Hypothalamus (tissue), 51 donors: ENCODE data around the gene NPIPB12.
"Not testable (repeated sequence)": the region's sequence is repeated elsewhere in the genome, so short reads cannot be mapped to it uniquely, and the experiment has no call there.

Experiments used
- DNase-seq, 51 donors: peaks; one replicate each; lab custom pipeline; 2025; lab: John Stamatoyannopoulos, UW

The NPIPB12 gene

DNA sequence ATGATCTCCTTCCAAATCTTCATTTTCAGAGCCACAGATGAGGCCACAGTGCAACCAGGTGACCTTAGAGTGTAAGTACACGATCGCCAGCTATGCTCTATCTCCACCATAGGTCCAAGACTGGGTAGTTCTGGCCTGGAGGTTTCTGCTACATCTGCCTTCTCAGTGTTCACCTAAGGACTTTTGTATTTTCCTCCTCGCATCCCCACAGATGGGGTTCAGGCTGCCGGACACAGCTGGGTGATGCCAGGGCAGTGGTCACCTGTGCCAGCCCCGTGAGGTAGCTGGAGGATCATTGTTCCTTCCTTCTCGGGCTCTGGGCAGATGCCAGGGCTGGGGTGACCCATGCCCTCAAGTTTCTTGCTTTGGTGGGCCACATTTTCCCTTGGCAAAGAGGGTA, at the start of gene NPIPB12:
Gene NPIPB12 (minus strand): TSS at position 101 of the 400 bp plus-strand sequence.
- not testable (repeated sequence) for DNase-seq

GRCh38 chr16:29521520-29521919, 15.3 kb upstream of the NPIPB12 start:
- not testable (repeated sequence) for DNase-seq

GRCh38 chr16:29482276-29482675, 23.9 kb downstream of the NPIPB12 start:
- DNase-seq = not testable (repeated sequence)

GRCh38 chr16:29472065-29472464, 34.1 kb downstream of the NPIPB12 start:
- DNase-seq = not testable (repeated sequence)

DNA sequence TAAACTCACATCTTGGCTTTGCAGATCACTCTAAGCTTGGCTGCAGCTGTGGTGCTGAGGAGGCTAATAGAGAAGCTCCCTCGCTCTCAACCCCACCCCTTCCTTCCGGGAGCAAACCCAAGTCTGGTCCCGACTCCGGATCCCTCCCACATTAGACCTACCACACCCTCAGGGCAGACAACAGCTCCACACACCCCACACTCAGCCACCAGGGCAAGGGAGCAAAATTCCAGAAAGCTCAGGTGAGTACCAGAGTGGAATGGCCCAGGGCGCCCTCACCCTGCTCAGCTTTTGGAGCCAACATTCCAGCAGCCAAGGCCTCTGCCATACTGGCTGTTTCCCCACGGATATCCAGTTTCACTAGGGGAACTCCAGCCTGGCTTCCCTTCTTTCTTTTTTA, 36.5 kb downstream of the NPIPB12 start:
- DNase-seq = not testable (repeated sequence)

GRCh38 chr16:29467654-29468366, 38.4 kb downstream of the NPIPB12 start:
- DNase-seq = not testable (repeated sequence)

DNA sequence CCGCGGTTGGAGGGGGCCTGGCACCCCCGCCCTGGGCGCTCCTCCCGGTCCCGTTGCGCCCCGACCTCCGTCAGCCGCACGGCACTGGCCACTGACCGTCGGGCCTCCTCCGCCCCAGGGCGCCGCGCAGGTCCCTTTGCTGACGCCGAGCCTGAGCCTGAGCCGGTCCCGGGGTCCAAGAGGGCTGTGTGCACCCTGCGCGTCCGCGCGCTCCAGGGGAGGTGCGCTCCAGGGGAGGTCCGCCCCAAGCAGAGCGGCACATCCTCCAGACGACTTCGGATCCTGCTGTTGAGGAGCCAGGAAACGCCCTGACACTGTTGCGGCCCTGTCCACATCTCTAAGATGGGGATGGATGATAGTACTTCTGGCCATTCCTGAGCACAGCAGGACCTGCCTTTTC, 39.3 kb downstream of the NPIPB12 start:
- DNase-seq = not testable (repeated sequence)

DNA sequence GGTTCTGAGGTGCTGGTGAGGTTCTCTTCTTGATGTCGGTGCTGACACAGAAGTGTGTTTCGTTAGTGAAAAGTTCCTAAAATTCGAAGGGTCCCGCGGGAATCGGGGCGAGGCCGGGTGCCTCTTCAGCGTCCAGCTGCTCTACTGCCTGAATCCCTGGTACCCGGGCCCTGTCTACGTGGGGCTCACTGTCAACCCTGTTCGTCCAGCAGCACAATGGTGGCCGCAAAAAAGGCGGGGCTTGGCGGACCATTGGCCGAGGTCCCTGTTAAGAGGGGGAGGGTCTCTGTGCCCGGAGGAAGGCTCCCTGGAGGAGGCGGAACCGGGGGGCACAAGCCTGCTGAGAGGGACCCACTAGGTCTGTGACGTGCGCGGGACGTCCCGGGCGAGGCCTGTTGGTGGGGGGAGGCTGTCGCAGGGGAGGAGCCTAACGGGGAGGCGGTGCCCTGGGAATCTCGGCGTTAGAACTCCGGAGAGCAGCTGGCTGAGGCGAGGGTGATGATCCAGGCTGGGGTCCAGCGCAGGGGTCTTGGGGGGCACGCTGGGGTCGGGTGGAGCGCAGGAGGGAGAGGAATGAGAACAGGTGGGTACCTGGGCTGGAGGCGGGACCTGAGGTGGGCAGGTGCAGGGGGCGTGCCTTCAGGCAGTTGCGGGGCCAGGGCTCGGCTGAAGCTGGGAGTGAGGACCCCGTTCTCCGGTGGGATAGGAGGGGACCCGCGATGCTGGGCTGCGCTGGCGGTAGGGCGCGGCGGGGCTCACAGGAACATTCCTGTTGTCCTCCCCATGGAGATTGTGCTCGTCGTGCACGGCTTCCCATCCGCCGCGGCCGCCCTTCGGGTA, 40.0 kb downstream of the NPIPB12 start:
- not testable (repeated sequence) for DNase-seq

- DNase-seq = not testable (repeated sequence)
Observed at GRCh38 chr16:29460647-29461030, 45.6 kb downstream of the NPIPB12 start.

- not testable (repeated sequence) for DNase-seq
Observed at GRCh38 chr16:29459706-29460646, 46.2 kb downstream of the NPIPB12 start, which contains the start of gene SULT1A4. Gene SULT1A4, plus strand, starts transcription at chr16:29459913. Its CDS starts 1,473 bp downstream, at chr16:29461386.

DNA sequence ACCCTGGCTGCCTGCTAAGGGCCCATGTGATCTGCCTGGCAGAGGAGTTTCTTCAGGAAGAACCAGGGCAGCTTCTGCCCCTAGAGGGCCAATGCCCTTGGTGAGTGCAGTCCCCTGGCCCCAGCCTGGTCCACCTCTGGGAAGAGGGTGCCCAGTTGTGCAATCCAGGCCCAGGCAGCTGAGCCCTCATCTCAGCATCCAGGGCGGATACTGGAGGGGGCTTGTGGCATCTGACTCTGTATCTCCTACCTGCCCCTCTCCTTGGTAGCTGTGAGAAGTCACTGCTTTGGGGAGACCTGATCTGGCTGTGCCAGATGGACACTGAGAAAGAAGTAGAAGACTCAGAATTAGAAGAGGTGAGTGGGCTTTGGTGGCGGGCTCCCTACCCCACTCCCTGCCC, 48.5 kb downstream of the NPIPB12 start:
- DNase-seq = not testable (repeated sequence)

DNA sequence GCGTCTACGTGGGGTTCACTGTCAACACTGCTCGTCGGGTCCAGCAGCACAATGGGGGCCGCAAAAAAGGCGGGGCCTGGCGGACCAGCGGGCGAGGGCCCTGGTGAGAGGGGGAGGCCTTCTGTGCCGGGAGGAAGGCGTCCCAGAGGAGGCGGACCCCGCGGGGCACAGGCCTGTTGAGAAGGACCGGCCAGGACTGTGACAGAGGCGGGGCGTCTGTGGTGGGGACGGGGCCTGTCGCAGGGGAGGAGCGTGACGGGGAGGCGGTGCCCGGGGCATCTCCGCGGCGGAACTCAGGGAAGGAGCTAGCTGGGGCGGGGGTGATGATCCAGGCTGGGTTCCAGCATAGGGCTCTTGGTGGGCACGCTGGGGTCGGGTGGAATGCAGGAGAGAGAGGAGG, 51.4 kb downstream of the NPIPB12 start:
- not testable (repeated sequence) for DNase-seq

GRCh38 chr16:29454269-29454668, 51.9 kb downstream of the NPIPB12 start, which contains the start of the genes BOLA2 and SLX1B:
Gene BOLA2, minus strand, starts transcription at chr16:29454351. Its CDS starts 98 bp downstream, at chr16:29454253.
Gene SLX1B, plus strand, starts transcription at chr16:29454533.
- not testable (repeated sequence) for DNase-seq

- DNase-seq = not testable (repeated sequence)
Observed at GRCh38 chr16:29453754-29454153, 52.5 kb downstream of the NPIPB12 start.
